Spleen (tissue), 7 donors: ENCODE data around the gene DPP7.

Experiments used
- CTCF ChIP-seq, 11 experiments: fragments of 200-600 bp in 7 of 11; fragments of 450-650 bp in 4 of 11; sonication (generic) in 4 of 11; IDR thresholded peaks in 8 of 11; conservative IDR thresholded peaks in 3 of 11; 1 replicate in 7 of 11; 2 replicates in 4 of 11; pipeline versions ENCODE4 v1.4.0 to v1.8.0; 2016 to 2021; ENCODE audit warnings: antibody characterized with exemption in 11 of 11, inconsistent platforms in 4 of 11, mild to moderate bottlenecking in 1 of 11
- POLR2AphosphoS5 ChIP-seq, 3 donors: sonication (generic); formaldehyde crosslinking; IDR thresholded peaks; one replicate each; pipeline ENCODE4 v1.5.1; 2017; ENCODE audit warnings: antibody characterized with exemption in 3 of 3
- donor health status: DM: no; HTN: no; CAD: no; lungs with moderate emphysema.
- donor health status: DM: no; HTN: no; CAD: no.
- donor health status: DM: no; HTN: no; CAD: no.

GRCh38 chr9:137141976-137142936 lies 27.7 kb upstream of the DPP7 start:
- TF ChIP-seq CTCF (IDR thresholded peaks at IDR 0.05 in 8 of 11, conservative IDR thresholded peaks at IDR 0.05 in 3 of 11) (no peak), POLR2AphosphoS5 (IDR thresholded peaks at IDR 0.05) (no peak)
